H1 (cell line): ENCODE measurements around the gene DNAJB7.

Source experiments
- ATF3 ChIP-seq: IDR thresholded peaks from 2 replicates; pipeline ENCODE4 v1.6.1; 2011; ENCODE audit warnings: low read depth, mild to moderate bottlenecking, low read length; ENCODE audit not compliant: insufficient read depth
- CBX8 ChIP-seq: fragments of 300-800, 300-1000 bp; sonication (generic); IDR thresholded peaks from 2 replicates; pipeline ENCODE4 v1.7.1; 2016; ENCODE audit warnings: low read depth, low read length, borderline replicate concordance
- CTCF ChIP-seq, 3 experiments: IDR thresholded peaks; 1 replicate in 2 of 3; 2 replicates in 1 of 3; pipeline versions ENCODE4 v1.5.1 to v1.6.1; 2011; ENCODE audit warnings: low read length in 3 of 3, mild to moderate bottlenecking in 3 of 3, inconsistent platforms in 2 of 3, low read depth in 1 of 3, moderate library complexity in 1 of 3; ENCODE audit not compliant: insufficient read depth in 1 of 3; ENCODE audit errors: control extremely low read depth in 1 of 3
- EP300 ChIP-seq, 2 experiments: IDR thresholded peaks; 1 replicate in 1 of 2; 2 replicates in 1 of 2; pipeline ENCODE4 v1.6.1; 2011 to 2012; ENCODE audit warnings: low read depth in 2 of 2, low read length in 2 of 2, mild to moderate bottlenecking in 2 of 2, borderline replicate concordance in 1 of 2, inconsistent platforms in 1 of 2, moderate library complexity in 1 of 2
- EZH2 ChIP-seq: fragments of 200-600 bp; sonication (generic); IDR thresholded peaks from 2 replicates; pipeline ENCODE4 v1.7.1; 2012; ENCODE audit warnings: low read depth, mild to moderate bottlenecking, moderate library complexity, low read length, inconsistent platforms; ENCODE audit not compliant: severe bottlenecking
- FOSL1 ChIP-seq: IDR thresholded peaks from 2 replicates; pipeline ENCODE4 v1.6.1; 2011; ENCODE audit warnings: mild to moderate bottlenecking, low read depth, low read length, moderate library complexity; ENCODE audit not compliant: insufficient read depth
- POLR2A ChIP-seq, 2 experiments: IDR thresholded peaks; 1 replicate in 1 of 2; 2 replicates in 1 of 2; pipeline ENCODE4 v1.6.1; 2011; ENCODE audit warnings: low read depth in 2 of 2, low read length in 2 of 2, mild to moderate bottlenecking in 2 of 2; ENCODE audit errors: control extremely low read depth in 1 of 2
- POLR2AphosphoS5 ChIP-seq: IDR thresholded peaks from 2 replicates; pipeline ENCODE4 v1.6.1; 2011; ENCODE audit warnings: low read depth, low read length
- RNF2 ChIP-seq: fragments of 200-900, 300-1000 bp; sonication (generic); IDR thresholded peaks from 2 replicates; pipeline ENCODE4 v1.7.1; 2016; ENCODE audit warnings: borderline replicate concordance, low read depth, mild to moderate bottlenecking, antibody characterized with exemption, low read length; ENCODE audit not compliant: poor library complexity, severe bottlenecking; ENCODE audit errors: missing control alignments
- RXRA ChIP-seq: IDR thresholded peaks from 2 replicates; pipeline ENCODE4 v1.6.1; 2011; ENCODE audit warnings: low read depth, mild to moderate bottlenecking, low read length, moderate library complexity; ENCODE audit not compliant: insufficient read depth
- TEAD4 ChIP-seq: IDR thresholded peaks from 2 replicates; pipeline ENCODE4 v1.6.1; 2012; ENCODE audit warnings: low read depth, low read length, inconsistent platforms, mixed read lengths
- USF2 ChIP-seq: IDR thresholded peaks from 2 replicates; pipeline ENCODE4 v1.6.1; 2011; ENCODE audit warnings: low read length, improper control_type of control experiment
- YY1 ChIP-seq: IDR thresholded peaks from 2 replicates; pipeline ENCODE4 v1.6.1; 2011; ENCODE audit warnings: low read depth, mild to moderate bottlenecking, low read length

GRCh38 chr22:40817737-40818136, 44.2 kb downstream of the DNAJB7 start:
- TF ChIP-seq CTCF (IDR thresholded peaks at IDR 0.05; ENCODE audit: control extremely low read depth in 1 of 3, insufficient read depth in 1 of 3, low read depth in 1 of 3, low read length in 3 of 3) (no peak), USF2 (no peak), CBX8 (no peak), FOSL1 (no peak), POLR2A (IDR thresholded peaks at IDR 0.05; ENCODE audit: control extremely low read depth in 1 of 2, low read depth in 2 of 2, low read length in 2 of 2) (no peak), EP300 (IDR thresholded peaks at IDR 0.05; ENCODE audit: borderline replicate concordance in 1 of 2, low read depth in 2 of 2, low read length in 2 of 2) (no peak), RNF2 (no peak), YY1 (no peak), POLR2AphosphoS5 (no peak), RXRA (no peak), TEAD4 (no peak), ATF3 (no peak), EZH2 (no peak)
